Measurements from ENCODE around the gene RAPGEF4.
A peak's percentile ranks its signal among the peaks of the same experiment; 100 is the strongest.

The RAPGEF4 gene

DNA sequence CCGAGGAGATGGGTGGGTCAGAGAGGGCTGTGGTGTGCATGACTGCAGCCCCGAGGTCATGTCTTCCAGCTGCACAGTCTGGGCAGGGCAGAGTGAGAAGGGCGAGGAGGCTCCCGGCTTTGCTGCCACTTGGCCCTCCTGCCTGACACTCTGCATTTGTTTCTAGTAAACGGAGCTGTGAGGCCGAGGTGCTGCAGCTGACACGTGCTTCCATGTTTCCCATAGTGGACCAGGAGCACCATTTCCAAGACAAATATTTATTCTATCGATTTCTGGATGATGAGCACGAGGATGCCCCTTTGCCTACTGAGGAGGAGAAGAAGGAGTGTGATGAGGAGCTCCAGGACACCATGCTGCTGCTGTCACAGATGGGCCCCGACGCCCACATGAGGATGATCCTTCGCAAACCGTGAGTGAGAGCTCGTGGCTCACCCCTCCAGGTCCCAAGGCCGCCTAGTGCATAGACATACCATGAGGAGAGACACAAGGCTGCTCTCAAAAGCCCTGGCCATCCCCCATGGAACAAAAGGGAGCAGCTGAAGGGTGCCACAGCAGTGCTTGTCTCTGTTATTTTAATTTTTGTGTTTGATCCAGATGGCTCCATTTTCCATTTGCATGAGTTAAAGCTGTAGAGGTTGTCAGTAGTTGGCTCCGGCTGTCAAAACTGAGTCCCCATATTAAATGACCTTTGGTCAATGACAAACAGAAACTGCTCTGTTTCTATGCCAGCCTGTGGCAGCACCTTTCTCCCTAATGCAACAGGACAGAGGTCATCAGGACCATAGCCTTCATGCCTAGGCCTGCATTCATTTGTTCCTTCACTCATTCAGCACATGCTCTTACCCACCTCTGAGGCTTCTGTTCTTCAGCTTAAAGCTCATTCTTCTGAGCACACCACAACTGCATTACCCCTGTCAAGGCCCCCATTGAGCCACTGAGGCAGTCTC is 231.7 kb downstream of the RAPGEF4 start:
- no peak for DNase-seq (ENCODE audit: low read depth)

DNA sequence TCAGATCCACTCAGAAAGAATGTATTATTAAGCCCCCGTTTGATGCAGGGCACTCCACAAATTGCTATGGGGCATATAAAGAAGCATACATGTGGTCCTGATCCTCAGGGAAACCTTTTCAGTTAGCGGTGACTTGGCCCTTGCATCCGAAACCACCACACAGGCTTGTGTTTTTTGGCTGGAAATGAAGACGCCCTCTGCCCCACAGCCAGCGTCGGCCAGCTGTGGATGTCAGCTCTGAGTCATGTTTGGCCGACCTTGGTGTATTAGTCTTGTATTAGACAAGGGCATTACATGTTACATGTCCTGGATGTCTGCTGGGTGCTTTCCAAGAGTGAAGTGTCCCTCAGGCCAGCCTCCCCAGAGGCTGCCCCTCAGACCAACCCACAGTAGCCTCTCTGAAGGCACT is 232.4 kb downstream of the RAPGEF4 start:
- DNase-seq (ENCODE audit: low read depth): no peak

DNA sequence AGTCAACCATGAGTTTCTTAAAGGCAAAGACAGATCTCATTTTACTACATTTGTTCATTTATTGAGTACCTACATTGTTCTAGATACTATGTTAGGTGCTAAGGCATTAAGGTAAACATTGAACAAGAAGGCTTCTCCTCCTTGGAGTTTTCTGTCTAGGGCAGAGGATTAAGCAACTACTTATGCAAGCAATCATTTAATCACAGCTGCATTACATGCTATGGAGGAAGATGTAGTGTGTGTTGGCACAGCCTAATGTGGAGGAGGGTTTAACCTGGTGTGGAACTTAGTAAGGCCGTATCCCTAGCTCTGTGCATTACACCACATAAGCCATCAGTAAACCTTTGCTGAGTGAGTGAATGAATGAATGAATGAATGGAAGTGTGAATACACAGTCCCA is 233.5 kb downstream of the RAPGEF4 start:
- DNase-seq (ENCODE audit: low read depth): no peak

DNA sequence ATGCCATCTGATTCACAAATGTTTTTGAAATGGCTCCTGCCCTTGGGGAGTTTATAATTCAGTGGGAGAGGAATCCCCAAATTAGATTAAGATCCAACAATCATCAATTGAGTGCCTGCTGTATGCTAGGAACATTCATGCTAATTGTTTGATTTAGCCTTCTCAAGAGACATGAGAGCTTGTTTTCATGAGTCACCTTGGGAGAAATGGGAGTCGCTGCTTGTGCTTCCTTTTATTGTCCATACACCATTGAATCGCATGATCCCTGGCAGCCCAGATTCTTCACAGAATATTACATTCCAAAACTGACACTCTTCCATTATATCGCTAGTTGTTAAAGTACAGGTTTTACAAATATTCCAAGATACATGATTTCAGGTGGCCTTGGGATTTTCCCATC is 234.0 kb downstream of the RAPGEF4 start:
- no peak for DNase-seq (ENCODE audit: low read depth)

DNA sequence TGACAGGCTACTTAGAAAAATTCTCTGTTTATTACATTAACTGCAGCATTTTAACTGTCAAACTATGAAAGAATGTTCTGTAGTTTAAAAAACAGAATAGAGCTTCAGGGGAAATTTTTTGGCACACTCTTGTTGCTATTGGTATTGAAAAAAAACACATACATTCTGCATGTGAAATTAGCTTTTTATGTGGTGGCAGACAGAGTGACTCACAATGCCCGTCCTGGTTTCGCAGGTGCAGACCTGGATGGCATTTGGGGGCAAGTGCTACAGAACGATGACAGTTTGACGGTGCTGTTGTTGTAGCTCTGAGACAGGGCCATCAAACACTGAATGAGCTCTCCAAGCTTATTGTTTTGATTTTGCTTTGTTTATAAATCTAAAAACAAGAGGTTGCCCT is 235.0 kb downstream of the RAPGEF4 start:
- DNase-seq (ENCODE audit: low read depth): peak; percentile 14

DNA sequence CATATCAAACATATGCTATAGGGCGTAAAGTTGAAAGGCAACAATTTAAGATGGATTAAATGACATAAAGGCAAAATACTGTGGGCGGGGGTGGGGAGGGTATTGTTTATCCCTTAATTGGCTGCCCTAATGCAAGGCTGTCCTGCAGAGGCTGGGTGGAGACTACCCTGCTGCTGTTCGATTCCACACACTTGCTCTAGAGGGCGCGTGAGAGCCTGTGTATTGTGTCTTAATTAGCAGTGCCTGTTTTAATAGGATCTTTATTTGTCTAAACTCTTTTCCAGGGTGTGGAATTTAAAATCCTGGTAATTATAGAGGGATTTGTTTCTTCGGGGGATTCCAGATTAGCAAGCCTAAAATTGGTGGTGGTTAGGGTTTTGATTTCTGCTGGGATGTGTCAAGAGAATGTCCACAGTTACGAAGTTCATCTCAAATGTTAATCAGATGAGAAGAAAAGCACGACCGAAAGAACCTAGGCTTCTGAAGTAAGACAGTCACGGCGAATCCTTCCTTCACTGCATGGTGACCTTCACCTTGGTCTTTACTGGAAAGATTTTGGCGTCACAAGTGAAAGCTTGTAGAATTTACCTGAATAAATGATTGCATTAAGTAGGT is 236.5 kb downstream of the RAPGEF4 start:
- no peak for DNase-seq (ENCODE audit: low read depth)

DNA sequence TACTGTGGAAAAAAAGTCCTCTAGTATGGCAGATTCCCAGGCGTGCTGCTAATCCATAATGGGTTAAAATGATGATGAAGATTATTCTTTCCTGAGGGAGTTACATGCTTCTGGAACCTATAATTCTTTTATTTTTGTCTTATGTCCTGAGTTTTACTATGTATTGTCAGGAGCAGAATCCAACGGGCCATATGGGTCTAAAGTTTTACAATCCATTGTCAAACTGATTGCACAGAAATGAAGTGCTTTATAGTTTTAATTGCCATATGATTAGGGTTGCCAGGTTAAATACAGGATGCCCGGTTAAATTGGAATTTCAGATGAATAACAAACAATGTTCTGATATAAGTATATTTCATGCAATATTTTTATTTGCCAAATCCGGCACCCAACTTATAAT is 239.1 kb downstream of the RAPGEF4 start:
- no peak for DNase-seq (ENCODE audit: low read depth)

DNA sequence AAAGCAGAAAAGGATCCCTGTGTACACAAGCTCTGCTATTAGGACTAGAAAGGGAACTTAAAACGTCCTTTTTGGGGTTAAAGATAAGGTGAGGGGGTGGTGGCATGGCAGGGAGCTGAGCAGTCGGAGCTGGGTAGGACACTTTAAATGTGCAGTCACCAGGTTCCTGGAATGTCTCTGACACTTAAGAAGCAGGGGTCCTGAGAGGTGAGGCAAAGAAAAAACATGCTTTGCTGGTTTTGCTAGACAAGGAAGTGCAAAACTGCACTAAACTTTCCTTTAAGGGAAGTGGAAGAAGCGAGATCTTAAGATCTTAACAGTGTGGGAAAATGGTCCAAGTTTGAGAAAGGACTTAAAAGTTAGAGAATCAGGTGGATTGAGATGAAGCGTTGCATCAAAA is 240.5 kb downstream of the RAPGEF4 start:
- no peak for DNase-seq (ENCODE audit: low read depth)

DNA sequence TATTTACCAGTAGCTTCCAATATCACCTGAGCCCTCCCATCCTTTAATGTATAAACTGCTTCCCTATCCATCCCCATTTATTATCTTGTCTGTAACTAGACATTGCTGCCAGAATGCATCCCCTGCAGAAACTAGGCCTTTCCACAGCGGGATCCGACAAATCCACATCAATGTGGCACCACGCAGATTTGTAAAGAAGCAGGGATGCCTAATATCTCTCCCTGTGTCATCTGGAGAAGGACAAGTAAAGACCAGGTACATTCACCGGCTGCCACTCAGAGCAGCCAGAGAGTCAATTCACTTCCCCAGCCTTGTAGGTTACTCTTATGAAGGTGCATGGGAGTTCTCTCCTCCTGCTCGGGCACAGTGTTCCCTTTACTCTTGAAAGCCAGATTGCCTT is 241.2 kb downstream of the RAPGEF4 start:
- no peak for DNase-seq (ENCODE audit: low read depth)

DNA sequence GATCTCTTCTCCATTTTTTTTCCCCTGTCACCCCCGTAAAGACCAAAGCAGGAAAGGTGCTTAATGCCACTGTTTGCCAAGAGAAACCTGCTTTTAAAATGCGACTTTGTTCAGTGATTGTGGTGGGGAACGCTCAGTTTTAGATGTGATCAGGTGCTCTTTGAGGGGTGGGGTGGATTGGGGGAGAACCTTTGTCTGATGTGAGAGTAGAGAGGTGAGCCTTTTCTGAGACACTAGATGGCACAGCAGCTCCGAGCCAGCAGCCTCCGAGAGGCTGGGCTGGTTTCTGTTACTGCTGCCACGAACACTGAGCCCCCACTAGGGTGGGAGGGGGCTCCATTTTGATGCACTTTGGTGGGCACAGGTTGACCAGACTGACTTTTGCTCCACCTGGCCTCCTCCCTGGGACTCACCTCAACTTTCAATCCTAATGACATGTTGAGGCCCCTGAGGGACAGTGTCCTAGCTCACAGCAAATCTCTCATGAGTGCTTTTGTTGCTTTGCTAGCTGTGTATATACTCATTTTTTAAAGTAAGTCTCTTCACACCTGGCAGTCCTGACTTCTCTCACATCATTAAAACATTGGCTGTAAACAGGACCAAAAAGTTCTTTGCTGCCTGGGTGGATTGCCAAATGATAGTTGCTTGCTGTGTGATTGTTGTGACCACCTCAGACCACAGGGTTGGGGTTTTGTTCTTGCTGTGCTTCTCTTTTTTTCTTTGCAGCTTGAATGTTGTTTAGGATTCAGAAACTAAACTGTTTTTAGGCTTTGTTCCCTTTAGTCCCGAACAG is 241.8 kb downstream of the RAPGEF4 start:
- DNase-seq (ENCODE audit: low read depth): no peak

DNA sequence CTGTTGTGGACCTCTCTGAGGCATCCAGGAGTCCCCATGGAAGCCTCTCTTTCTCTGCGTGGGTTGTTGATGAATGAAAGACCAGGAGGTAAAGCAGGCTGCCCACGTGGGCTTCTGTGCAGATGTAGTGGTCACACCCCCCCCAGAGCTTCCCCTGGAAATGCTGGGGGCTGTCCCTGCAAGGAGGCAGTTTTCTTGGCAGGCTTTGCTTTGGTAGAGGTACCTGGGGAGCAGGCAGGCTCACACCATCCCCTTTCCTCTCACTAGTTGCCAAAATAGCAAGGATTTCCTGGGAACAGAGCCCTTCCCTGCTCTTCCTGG is 242.4 kb downstream of the RAPGEF4 start:
- no peak for DNase-seq (ENCODE audit: low read depth)

DNA sequence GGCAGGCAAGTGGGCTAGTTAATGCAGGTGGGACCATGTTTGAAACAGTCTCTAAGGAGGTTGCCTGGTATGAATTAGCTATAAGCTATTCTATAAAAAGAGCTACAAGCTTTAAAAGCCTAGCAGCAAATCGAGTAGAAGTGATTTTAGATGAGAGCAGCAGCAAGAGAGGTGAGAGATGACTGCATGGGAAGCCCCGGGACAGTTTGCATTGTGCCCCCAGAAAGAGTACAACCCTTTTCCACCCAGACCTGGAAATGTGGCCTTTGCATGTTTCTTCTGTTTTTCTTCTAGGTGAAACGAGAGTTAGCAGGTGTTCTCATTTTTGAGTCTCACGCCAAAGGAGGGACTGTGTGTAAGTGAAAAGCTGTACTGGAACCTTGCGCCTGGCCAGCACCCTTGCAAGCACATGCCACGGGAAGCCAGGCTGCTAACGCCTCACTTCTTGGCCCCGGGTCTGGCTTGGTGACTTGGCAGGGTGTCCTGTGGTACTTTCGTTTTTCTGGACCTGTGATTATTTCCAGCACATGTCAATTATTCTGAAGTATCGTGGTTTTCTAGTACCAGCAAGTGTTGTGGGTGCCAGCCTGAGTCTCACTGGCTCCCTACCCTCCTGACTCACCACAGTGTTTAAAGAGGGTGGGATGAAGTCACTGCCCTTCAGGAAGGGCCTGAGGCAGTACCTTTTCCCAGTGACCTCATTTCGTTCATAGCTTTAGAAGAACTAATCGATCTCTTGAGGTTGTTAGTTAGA is 249.7 kb downstream of the RAPGEF4 start:
- no peak for DNase-seq (ENCODE audit: low read depth)

DNA sequence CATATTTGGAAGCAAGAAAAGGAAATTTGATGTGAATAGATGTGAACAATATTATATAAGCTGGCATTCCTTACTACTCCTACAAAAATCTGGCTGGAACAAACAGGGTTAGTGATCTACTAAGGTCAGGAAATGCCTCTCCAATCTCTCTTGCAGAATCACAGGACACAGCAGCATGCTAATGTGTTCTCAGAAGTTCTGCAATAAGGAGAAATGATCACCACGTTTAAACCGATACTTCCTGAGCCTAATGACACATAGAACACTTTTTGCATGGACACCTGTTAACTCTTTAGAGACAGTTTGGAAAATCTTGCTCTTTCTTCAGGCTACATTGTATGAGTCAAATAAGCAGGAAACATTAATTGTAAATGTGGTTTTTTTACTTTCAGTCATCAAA is 250.4 kb downstream of the RAPGEF4 start:
- DNase-seq (ENCODE audit: low read depth): no peak

DNA sequence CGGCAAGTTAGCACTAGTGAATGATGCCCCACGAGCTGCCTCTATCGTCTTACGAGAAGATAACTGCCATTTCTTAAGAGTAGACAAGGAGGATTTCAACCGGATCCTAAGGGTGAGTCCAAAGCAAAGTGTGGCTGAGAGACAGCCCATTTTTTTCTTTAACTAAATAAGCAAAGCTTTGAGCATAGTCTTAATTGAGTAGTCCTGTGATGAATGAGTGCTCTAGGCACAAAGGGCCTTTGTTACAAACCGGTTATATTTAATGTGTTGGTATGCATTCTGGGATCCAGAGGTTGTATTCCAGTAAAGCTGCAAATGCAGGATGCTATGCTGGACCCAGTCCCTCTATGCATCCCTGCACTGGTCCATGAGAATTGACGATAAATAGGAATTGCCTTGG is 253.1 kb downstream of the RAPGEF4 start:
- no peak for DNase-seq (ENCODE audit: low read depth)

DNA sequence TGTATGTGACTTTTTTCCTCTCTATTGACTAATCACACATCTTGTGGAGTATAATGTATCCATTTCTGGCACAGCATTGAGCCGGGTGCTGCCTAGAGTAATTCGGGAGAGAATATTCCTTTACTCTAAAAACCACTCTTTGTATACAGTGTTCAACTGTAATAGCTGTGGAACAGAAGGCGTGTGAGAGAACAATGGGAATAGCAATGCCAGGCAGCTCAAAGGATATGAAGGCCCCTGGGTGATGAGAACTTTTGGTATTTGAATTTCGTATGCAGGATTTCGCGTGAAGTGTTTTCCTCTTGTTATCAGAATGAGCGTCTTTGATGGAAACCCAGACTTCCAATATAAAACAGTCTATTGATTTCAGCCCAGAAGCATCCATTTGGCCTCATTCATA is 255.4 kb downstream of the RAPGEF4 start:
- no peak for DNase-seq (ENCODE audit: low read depth)

DNA sequence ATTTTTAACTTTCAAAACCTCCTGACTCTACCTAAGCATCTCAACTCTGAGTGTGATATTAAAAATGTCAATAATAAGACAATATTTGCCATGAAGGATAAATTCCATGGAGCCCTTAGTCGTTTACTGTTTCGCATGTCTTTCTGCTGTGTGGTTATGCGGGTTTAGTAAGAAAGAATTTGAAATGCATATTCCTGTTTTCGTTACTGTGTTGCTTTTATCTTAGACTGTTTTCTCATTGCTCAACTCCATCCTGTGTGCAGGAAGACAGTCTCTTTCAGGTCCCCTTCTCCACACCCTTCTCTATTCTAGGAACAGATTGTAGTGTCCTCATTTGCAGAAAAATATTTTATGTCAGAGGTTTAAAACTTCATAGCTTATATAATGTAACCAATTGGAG is 257.5 kb downstream of the RAPGEF4 start:
- no peak for DNase-seq (ENCODE audit: low read depth)

DNA sequence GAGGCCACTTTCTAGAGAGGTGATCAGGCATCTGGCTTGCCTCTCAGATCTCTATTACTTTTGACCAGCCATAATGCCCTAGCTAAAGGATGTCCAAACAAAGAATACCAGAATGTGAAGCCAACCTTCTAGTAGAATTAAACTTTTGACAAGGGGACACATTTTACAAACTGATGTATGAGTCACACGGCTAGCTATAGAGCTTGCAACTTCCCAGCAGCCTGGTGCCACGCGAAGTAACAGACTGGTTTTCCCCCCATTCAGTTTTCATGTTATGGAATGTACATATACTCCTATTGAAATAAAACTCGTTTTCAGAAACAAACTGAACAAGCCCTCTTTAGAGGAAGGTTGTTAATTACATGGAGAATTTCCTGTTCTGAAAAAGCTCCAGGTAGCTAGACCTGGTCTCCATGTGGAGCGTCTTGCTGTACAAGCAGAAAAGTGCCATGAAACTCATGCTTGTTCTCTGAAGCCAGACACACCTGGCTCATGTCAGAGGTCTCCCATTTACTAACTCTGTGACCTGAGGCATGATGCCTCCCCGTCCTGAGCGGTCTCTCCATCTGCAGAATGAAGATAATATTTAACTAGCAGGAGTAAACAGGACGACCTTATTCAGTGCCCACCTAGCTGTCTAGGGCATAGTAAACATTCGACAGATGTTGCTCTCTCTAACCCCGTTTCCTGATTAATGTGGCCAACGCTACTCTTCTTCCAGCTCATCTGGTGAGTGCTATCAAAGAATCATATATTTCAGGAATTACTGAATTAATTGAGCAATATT is 258.5 kb downstream of the RAPGEF4 start:
- no peak for DNase-seq (ENCODE audit: low read depth)

DNA sequence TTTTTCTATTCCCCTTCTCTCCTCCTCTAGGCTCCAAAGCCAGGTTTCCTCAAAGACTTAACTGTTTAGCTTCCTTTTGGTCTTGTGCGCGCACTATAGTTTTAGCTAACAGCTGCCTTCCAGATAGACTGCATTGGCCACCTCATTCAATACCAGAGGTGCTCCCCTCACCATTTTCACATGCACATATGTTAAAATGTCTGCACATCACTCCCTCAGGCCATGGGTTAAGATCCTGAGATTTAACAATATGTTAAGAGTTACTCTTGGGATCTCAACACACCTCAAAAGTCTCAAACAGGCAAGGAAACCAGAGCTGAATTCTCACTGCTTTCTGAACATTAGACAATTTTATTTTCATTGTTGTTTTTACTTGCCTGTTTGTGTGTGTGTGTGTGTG is 259.2 kb downstream of the RAPGEF4 start:
- DNase-seq (ENCODE audit: low read depth): no peak

DNA sequence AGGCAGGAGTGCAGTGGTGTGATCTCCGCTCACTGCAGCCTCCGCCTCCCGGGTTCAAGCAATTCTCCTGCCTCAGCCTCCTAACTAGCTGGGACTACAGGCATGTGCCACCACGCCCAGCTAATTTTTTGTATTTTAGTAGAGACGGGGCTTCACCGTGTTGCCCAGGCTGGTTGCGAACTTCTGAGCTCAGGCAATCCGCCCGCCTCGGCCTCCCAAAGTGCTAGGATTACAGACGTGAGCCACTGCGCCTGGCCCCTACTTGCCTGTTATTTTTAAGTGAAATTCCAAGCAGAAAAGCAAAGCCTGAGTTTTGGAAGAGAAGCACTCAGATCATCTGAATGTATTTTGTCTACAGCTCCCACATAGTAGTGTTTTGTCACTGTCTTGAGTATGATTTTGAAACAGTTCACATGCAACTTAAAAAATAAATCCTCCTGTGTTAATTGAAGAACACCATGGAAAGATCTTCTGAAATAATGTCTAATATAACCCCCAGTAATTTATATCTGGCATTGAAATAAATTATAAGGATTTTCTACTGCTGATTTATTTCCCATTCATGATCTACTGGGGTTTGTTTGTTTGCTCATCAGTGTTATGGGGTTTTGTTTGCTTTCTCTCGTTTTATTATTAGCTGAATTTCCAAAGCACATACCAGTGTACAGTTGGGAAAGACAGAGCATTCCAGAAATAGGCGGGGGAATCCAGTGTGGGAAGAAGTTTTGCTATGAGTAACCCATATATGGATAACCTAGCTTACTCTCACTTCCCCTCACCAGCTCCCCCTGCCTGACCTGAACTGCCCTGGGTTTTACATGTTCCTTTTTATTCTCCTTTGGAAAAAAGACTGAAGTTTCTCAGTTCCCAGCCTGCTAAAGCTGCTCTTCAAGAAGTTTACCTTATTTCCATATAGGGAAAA is 259.9 kb downstream of the RAPGEF4 start:
- no peak for DNase-seq (ENCODE audit: low read depth)

DNA sequence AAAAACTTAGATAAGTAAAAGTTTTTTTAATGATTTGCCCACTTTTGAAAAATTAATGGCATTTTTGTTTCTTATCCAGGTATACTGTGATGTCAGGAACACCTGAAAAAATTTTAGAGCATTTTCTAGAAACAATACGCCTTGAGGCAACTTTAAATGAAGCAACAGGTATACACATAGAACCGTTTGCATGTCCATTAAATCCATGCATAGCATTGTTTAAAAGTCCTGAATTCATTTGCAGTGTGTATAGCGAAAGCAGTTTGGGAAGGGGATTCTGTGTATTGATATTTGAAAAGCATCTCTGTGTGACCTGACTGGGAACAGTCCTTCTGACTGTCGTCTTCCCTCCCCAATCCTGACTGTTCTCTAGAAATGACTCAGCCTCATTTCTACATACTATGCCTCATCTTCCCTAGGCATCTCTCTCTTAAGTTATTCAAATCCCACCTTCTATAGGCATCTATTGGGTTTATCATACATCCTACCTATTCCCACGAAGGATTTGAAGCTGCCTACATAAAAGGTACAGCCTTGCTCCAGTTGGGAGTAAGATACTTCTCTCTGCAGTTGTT is 260.8 kb downstream of the RAPGEF4 start:
- DNase-seq (ENCODE audit: low read depth): no peak
